GM21723 (cell line): ENCODE measurements around the gene TMUB2.

Experiments
- ATAC-seq: cut with Tn5 transposase; IDR thresholded peaks from one replicate; pipeline ENCODE4 v1.9.1; 2021; ENCODE audit warnings: mild to moderate bottlenecking, moderate library complexity; ENCODE audit not compliant: unreplicated experiment

Gene TMUB2

DNA sequence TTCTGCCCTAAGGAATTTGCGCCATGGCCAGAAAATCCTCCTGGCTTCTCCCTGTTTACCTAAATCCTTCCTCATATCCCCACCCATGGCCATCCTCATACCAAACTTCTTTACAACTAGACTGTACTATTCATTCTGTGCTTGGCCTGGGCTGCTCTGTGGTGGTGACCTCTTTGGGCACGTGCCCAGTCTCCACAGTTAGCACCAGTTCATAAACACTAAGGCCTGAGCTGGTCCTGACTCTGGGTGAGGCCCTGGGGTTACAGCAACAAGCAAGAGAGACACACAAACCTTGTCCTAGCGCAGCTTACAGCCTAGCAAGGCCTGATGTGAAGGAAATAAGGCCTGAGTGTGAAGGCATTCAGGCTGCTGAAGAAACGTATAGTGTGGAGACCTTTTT lies 16.0 kb downstream of the TMUB2 start:
- no peak for ATAC-seq

GRCh38 chr17:44203731-44204440 lies 17.1 kb downstream of the TMUB2 start:
- no peak for ATAC-seq

DNA sequence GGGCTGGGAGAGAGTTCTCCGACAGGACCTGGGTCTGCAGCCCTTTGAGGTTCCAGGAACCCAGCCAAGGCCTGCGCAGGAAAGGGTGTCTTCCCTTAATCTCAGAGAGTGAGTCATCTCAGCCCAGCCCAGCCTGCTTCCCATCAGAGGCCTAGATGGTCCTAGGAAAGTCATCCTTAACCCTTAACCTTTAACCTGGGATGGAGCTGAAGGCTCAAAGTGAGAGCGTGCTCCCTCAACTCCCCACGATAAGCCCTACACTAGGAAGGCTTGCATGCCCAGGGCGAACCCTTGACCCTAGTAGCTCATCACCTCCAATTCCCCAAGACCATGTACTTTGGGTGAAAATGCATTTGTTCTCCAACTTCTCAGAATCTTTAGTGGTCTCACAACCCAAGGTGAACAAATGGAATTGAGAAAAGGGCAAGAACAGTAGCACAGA lies 17.7 kb downstream of the TMUB2 start:
- no peak for ATAC-seq

DNA sequence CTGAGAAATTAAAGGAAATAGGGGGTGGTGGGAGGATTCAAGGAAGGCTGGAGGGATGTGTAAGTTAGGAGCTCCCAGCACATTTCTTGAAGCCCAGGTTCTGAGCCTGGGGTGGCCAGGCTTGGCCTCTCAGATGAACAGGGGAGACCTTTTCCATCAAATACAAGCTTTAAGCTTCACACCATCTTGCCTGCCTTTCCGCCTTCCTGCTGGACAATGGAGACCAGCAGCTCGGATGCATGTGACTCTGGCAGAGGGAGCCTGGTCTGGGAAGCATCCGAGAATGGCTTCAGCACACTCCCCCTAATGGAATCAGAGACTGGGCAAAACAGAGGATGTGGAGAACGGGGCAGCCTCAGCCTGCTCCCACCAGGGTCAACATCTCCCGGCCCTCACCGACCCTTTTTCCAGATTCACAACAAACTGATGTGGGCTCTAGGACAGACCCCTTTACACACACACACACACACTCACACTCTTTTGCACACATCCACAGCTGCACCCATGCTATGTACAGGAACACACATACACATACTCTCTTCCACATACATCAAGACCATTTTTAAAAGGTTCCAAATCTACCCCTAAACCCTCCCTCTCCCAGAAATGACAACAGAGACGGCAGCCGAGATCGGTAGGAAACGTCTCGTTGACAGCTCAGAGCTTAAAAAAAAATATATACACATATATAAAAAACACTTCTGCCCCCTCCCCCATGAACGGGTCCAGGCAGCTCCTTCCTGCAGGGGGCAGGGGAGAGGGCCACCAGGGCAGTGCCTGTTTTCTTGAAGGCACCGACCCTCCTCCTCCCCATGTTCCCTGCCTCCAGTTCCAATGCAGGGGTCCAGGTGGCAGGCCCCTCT lies 19.4 kb downstream of the TMUB2 start:
- no peak for ATAC-seq

DNA sequence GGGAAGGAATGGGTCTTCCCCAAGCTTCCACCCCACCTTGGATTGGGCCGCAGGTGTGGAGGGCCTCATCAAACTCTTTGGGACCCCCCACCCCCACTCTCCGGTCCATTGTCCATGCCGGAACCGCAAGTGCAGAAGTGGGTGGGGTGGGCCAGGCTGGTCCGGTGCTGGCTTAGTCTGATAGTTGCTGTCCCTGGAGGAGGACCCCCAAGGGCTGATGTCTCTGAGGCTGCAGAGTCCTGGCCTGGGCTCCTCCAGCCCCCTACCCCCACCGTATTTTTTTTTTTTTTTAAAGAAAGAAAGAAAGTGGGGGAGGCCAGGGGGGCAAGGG lies 20.0 kb downstream of the TMUB2 start:
- ATAC-seq: no peak

DNA sequence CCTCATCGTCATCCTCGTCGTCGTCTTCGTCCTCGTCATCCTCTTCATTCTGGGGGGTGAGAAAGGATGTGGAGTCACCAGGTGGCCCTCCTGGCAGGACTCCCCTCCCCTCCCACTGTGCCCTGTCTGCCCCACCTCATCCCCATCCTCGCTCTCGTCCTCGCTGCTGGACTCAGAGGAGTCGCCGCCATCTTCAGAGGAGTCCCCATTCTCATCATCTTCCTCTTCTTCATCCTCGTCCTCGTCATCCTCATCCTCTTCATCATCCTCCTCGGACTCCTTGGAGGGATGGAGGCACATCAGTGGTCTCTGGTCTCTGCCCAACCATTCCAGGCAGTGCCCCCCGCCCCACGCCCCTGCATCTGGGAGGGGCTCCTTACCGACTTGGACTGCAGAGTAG lies 20.5 kb downstream of the TMUB2 start:
- no peak for ATAC-seq

- no peak for ATAC-seq
Measured at GRCh38 chr17:44207743-44208142, 21.0 kb downstream of the TMUB2 start.

GRCh38 chr17:44209786-44210341 lies 23.1 kb downstream of the TMUB2 start:
- no peak for ATAC-seq

GRCh38 chr17:44210342-44211192 lies 23.8 kb downstream of the TMUB2 start:
- ATAC-seq: peak; percentile 70

GRCh38 chr17:44211281-44212265 lies 24.8 kb downstream of the TMUB2 start:
- no peak for ATAC-seq

GRCh38 chr17:44212507-44213402 lies 26.0 kb downstream of the TMUB2 start:
- ATAC-seq: no peak

DNA sequence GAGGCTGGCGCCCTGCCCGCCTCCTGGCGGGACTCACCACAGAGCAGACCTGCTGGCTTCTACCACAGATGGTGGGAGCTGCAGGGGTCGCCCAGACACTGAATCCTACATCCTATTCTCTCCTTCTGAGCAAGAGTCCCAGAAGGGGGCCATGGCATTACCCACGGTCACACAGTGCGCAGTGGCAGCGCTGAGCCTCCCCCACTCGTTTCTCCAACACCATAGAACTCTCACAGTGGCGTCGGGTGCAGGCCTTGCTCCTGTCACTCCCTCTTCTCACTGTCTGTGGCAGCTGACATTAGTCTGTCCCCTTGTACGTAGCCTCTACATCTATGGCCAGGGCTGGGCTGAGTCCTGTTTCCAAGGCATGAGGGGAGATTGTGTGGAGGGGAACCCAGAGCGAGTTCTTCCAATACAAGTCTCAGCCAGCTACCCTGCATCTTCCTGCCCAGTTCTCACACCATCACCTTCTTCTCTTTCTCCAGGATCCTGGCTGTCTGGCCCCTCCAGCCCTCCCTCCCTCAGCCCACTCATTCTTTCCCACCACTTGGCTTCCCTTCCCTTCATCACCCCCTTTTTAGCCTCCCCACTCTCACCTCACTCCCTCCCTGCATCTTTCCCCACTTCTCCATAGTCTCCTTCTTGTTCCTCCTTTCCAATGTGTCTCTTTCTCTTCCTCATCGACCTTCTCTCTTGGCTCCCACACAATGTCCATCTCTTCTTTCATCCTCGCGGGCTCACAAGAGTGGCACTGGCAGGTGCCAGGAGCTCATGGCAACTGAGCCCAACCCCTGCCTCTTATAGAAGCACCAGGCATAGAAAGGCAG lies 26.8 kb downstream of the TMUB2 start:
- ATAC-seq: no peak

GRCh38 chr17:44214230-44214494 lies 27.4 kb downstream of the TMUB2 start:
- ATAC-seq: no peak

DNA sequence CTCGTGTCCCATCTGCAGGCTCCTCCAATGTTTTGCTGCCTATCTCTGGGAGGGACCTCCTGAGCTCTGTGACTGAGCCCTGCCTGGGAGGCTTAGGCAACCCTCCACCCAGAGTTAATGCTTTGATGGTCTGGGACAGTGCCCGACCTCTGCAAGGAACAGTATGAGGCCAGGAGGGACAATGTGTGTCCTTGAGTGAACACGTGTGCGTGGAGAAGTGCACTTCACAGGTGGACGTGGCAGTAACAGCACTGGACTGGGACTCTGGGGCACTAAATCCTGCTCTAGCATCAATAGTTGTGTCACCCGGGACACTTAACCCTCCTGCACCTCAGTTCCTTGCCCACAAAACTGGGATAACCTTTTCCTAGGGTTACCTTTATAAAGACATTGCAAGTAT lies 28.1 kb downstream of the TMUB2 start:
- ATAC-seq: no peak

GRCh38 chr17:44216173-44216572 lies 29.4 kb downstream of the TMUB2 start:
- ATAC-seq: no peak

GRCh38 chr17:44216694-44217093 lies 29.9 kb downstream of the TMUB2 start:
- no peak for ATAC-seq

- peak; percentile 0 for ATAC-seq
Measured at GRCh38 chr17:44217738-44218343, 31.1 kb downstream of the TMUB2 start.
